GM19455 (cell line): Measurements from ENCODE around the gene FCGR3A.
"Not testable (repeated sequence)": the region's sequence is repeated elsewhere in the genome, so short reads cannot be mapped to it uniquely, and the experiment has no call there.

ENCODE experiments used
- ATAC-seq: cut with Tn5 transposase; IDR thresholded peaks from one replicate; pipeline ENCODE4 v1.9.1; 2021; ENCODE audit not compliant: unreplicated experiment

Gene FCGR3A

GRCh38 chr1:161557506-161558450 lies 8.2 kb upstream of the FCGR3A start:
- not testable (repeated sequence) for ATAC-seq

- not testable (repeated sequence) for ATAC-seq
Observed at GRCh38 chr1:161556990-161557389, 7.4 kb upstream of the FCGR3A start.

GRCh38 chr1:161556143-161556542 lies 6.5 kb upstream of the FCGR3A start:
- not testable (repeated sequence) for ATAC-seq

- ATAC-seq, result not testable (repeated sequence)
Observed at GRCh38 chr1:161554815-161555417, 5.3 kb upstream of the FCGR3A start.

GRCh38 chr1:161554340-161554739 lies 4.7 kb upstream of the FCGR3A start:
- ATAC-seq, result not testable (repeated sequence)

- not testable (repeated sequence) for ATAC-seq
Observed at GRCh38 chr1:161553631-161554030, 4.0 kb upstream of the FCGR3A start.

- ATAC-seq, result not testable (repeated sequence)
Observed at GRCh38 chr1:161550942-161551341, 1.3 kb upstream of the FCGR3A start.

- ATAC-seq, result not testable (repeated sequence)
Observed at GRCh38 chr1:161548749-161549406, 740 bp downstream of the FCGR3A start.

GRCh38 chr1:161547995-161548741 lies 1.4 kb downstream of the FCGR3A start:
- not testable (repeated sequence) for ATAC-seq

- not testable (repeated sequence) for ATAC-seq
Observed at GRCh38 chr1:161545005-161545731, 4.5 kb downstream of the FCGR3A start.

- not testable (repeated sequence) for ATAC-seq
Observed at GRCh38 chr1:161543125-161543524, 6.5 kb downstream of the FCGR3A start.

- ATAC-seq, result not testable (repeated sequence)
Observed at GRCh38 chr1:161542091-161542559, 7.5 kb downstream of the FCGR3A start.

- ATAC-seq, result not testable (repeated sequence)
Observed at GRCh38 chr1:161540570-161540960, 9.1 kb downstream of the FCGR3A start.

- ATAC-seq, result peak; percentile 54
Observed at GRCh38 chr1:161539731-161540569, 9.7 kb downstream of the FCGR3A start.

GRCh38 chr1:161538925-161539479 lies 10.6 kb downstream of the FCGR3A start:
- not testable (repeated sequence) for ATAC-seq

GRCh38 chr1:161537068-161537669 lies 12.4 kb downstream of the FCGR3A start:
- ATAC-seq, result not testable (repeated sequence)

GRCh38 chr1:161532644-161533567 lies 16.7 kb downstream of the FCGR3A start:
- ATAC-seq, result not testable (repeated sequence)
